Calu3 (cell line): ENCODE measurements around the gene CD46. TPM values are rescaled to one million over a fixed set of nuclear protein-coding genes. Genes with fewer than 3 reads are reported as not detected.

Source experiments
- BruUV-seq: library from RNA; stranded (reverse); fragments of 400-500 nt; replicated peaks from 2 replicates; lab custom pipeline; 2021; lab: Mats Ljungman, UMichigan
- CTCF ChIA-PET: fragments of 300-600 bp; sonication (Branson Sonifier 250); formaldehyde crosslinking; loops from one replicate; lab custom pipeline; 2022; ENCODE audit warnings: antibody characterized with exemption; lab: Charles Lee
- DNase-seq: peaks from one replicate; pipeline ENCODE4 v3.0.0; 2022
- H3K27ac Mint-ChIP-seq: one replicate; pipeline ENCODE4 v1.8.0; 2022; ENCODE audit warnings: mixed read lengths; ENCODE audit not compliant: unreplicated experiment
- H3K27me3 Mint-ChIP-seq: one replicate; pipeline ENCODE4 v1.8.0; 2022; ENCODE audit warnings: mixed read lengths; ENCODE audit not compliant: unreplicated experiment
- H3K36me3 Mint-ChIP-seq: one replicate; pipeline ENCODE4 v1.8.0; 2022; ENCODE audit warnings: mild to moderate bottlenecking, moderate library complexity, mixed read lengths; ENCODE audit not compliant: insufficient read depth, unreplicated experiment
- H3K4me1 Mint-ChIP-seq: one replicate; pipeline ENCODE4 v1.8.0; 2022; ENCODE audit warnings: mild to moderate bottlenecking, low read depth, mixed read lengths; ENCODE audit not compliant: unreplicated experiment
- H3K4me3 Mint-ChIP-seq: one replicate; pipeline ENCODE4 v1.8.0; 2022; ENCODE audit warnings: mild to moderate bottlenecking, low read depth, moderate library complexity, mixed read lengths; ENCODE audit not compliant: unreplicated experiment
- H3K9me3 Mint-ChIP-seq: one replicate; pipeline ENCODE4 v1.8.0; 2022; ENCODE audit warnings: low read depth, mixed read lengths; ENCODE audit not compliant: unreplicated experiment
- intact Hi-C: fragments of 100-400 bp; cut with micrococcal nuclease; formaldehyde crosslinking; loops from one replicate; pipeline ENCODE4 v1.10.0; 2022; ENCODE audit not compliant: unreplicated experiment
- total RNA-seq: library from RNA; stranded (reverse); gene quantifications from 2 replicates; pipeline ENCODE4 v1.2.3, GENCODE V29; 2022
- TF ChIP-seq, protein P1 (sequence below): fragments of 200-600 bp; IDR thresholded peaks from one replicate; pipeline ENCODE4 v1.8.0; 2022; ENCODE audit warnings: antibody characterized with exemption; ENCODE audit not compliant: unreplicated experiment

CD46 gene
- total RNA-seq, 1 experiment from 2014 or later: 635 TPM

DNA sequence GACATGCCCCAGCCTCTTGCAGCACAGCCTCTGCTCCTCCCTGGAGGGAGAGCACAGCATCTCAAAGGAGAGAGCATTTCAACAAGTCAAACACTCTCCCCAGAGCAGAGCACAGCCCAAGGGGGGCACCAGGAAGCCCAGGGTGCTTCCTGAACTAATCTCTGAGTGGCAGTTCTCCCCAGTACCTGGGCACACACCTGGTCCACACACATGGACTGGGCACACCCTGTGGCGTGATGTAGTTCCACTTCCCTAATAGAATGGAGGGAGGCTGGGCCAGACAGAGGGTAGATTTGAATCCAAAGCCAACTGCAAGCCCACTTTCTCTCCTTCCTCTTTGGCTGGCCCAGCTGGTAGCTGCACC, 55.5 kb downstream of the CD46 start:
- Mint-ChIP-seq H3K9me3 (no peaks in the 10 kb centered on the region), H3K27me3 (no peaks in the 10 kb centered on the region), H3K4me1 (no peaks in the 10 kb centered on the region), H3K4me3 (no peak overlapping the region), H3K36me3 (peaks cover 28% of the 10 kb centered on the region), H3K27ac (no peak overlapping the region)
- BruUV-seq: no TSS peak
- DNase-seq: no peak
- CTCF ChIA-PET: interaction anchor here (1.9 kb wide), 1 partner anchor 15 kb away, joined by 5 read pairs; no protein-coding TSS in a partner anchor
- TF ChIP-seq, protein P1, sequence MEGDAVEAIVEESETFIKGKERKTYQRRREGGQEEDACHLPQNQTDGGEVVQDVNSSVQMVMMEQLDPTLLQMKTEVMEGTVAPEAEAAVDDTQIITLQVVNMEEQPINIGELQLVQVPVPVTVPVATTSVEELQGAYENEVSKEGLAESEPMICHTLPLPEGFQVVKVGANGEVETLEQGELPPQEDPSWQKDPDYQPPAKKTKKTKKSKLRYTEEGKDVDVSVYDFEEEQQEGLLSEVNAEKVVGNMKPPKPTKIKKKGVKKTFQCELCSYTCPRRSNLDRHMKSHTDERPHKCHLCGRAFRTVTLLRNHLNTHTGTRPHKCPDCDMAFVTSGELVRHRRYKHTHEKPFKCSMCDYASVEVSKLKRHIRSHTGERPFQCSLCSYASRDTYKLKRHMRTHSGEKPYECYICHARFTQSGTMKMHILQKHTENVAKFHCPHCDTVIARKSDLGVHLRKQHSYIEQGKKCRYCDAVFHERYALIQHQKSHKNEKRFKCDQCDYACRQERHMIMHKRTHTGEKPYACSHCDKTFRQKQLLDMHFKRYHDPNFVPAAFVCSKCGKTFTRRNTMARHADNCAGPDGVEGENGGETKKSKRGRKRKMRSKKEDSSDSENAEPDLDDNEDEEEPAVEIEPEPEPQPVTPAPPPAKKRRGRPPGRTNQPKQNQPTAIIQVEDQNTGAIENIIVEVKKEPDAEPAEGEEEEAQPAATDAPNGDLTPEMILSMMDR: no peak
- intact Hi-C loops: no loop called here

- CTCF ChIA-PET: no interaction called here
- Mint-ChIP-seq H3K27ac (no peak overlapping the region), H3K4me1 (no peaks in the 10 kb centered on the region)
Observed at GRCh38 chr1:207807690-207808321, 56.0 kb downstream of the CD46 start.

DNA sequence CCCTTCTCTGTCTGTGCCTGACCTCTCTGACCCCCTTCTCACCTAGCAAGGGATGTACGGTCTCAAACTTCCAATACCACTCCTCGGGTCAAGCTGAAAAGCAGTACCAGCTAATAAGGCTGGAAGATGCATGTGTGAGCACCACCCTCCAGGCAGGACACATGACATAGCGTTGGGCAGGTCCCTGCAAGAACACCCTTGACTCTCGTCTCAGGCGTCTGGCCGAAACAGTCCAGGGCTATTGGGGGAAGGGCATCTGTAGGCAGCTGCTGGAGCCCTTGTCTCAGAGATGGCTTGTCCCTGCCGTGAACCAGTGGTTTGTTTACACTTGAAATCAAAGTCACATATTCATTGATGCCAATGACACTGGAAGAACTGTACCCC, 56.5 kb downstream of the CD46 start:
- Mint-ChIP-seq H3K27me3 (no peaks in the 10 kb centered on the region), H3K4me3 (no peak overlapping the region), H3K36me3 (peaks cover 30% of the 10 kb centered on the region), H3K27ac (no peak overlapping the region), H3K4me1 (no peaks in the 10 kb centered on the region), H3K9me3 (no peaks in the 10 kb centered on the region)
- DNase-seq: no peak
- TF ChIP-seq, protein P1: no peak
- CTCF ChIA-PET: no interaction called here
- intact Hi-C loops: no loop called here
- no TSS peak for BruUV-seq

More at GRCh38 chr1:207807690-207808321, 56.0 kb downstream of the CD46 start:
- DNase-seq: no peak
- TF ChIP-seq, protein P1: no peak
- Mint-ChIP-seq H3K36me3 (peaks cover 28% of the 10 kb centered on the region), H3K9me3 (no peaks in the 10 kb centered on the region), H3K4me3 (no peak overlapping the region), H3K27me3 (no peaks in the 10 kb centered on the region)
- intact Hi-C loops: no loop called here
- BruUV-seq: no TSS peak

- TF ChIP-seq, protein P1: no peak
- H3K9me3 Mint-ChIP-seq: no peaks in the 10 kb centered on the region
- H3K36me3 Mint-ChIP-seq: peaks cover 32% of the 10 kb centered on the region
- no peak for DNase-seq
- H3K27ac Mint-ChIP-seq: no peak overlapping the region
- CTCF ChIA-PET: no interaction called here
- no TSS peak for BruUV-seq
- intact Hi-C loops: no loop called here
- no peak overlapping the region for H3K4me3 Mint-ChIP-seq
- no peaks in the 10 kb centered on the region for H3K4me1 Mint-ChIP-seq
- no peaks in the 10 kb centered on the region for H3K27me3 Mint-ChIP-seq
Observed at GRCh38 chr1:207808911-207809555, 57.2 kb downstream of the CD46 start.
